Measurements from ENCODE around the gene WASL.

WASL gene

GRCh38 chr7:123669485-123669884 is 79.3 kb downstream of the WASL start:
- DNase-seq (ENCODE audit: low read depth): no peak
- no peak for TF ChIP-seq CTCF (IDR thresholded peaks at IDR 0.05; ENCODE audit: low read depth, low read length, missing control alignments)
- no peak overlapping the region for H3K4me3 ChIP-seq (ENCODE audit: low read depth, low read length)
- in situ Hi-C loops (cut with HindIII; ENCODE audit: low sequenced_read_pairs): no loop called here

GRCh38 chr7:123666492-123666891 is 82.3 kb downstream of the WASL start:
- DNase-seq (ENCODE audit: low read depth): no peak
- TF ChIP-seq CTCF (IDR thresholded peaks at IDR 0.05; ENCODE audit: low read depth, low read length, missing control alignments): no peak
- no peak overlapping the region for H3K4me3 ChIP-seq (ENCODE audit: low read depth, low read length)
- in situ Hi-C loops (cut with HindIII; ENCODE audit: low sequenced_read_pairs): no loop called here

GRCh38 chr7:123665896-123666295 is 82.9 kb downstream of the WASL start:
- no peak for TF ChIP-seq CTCF (IDR thresholded peaks at IDR 0.05; ENCODE audit: low read depth, low read length, missing control alignments)
- H3K4me3 ChIP-seq (ENCODE audit: low read depth, low read length): no peak overlapping the region
- no peak for DNase-seq (ENCODE audit: low read depth)
- in situ Hi-C loops (cut with HindIII; ENCODE audit: low sequenced_read_pairs): no loop called here

GRCh38 chr7:123665157-123665556 is 83.6 kb downstream of the WASL start:
- no peak for DNase-seq (ENCODE audit: low read depth)
- H3K4me3 ChIP-seq (ENCODE audit: low read depth, low read length): no peak overlapping the region
- no peak for TF ChIP-seq CTCF (IDR thresholded peaks at IDR 0.05; ENCODE audit: low read depth, low read length, missing control alignments)
- in situ Hi-C loops (cut with HindIII; ENCODE audit: low sequenced_read_pairs): no loop called here

GRCh38 chr7:123663200-123663599 is 85.6 kb downstream of the WASL start:
- no peak for TF ChIP-seq CTCF (IDR thresholded peaks at IDR 0.05; ENCODE audit: low read depth, low read length, missing control alignments)
- H3K4me3 ChIP-seq (ENCODE audit: low read depth, low read length): no peak overlapping the region
- DNase-seq (ENCODE audit: low read depth): no peak
- in situ Hi-C loops (cut with HindIII; ENCODE audit: low sequenced_read_pairs): no loop called here

- no peak for TF ChIP-seq CTCF (IDR thresholded peaks at IDR 0.05; ENCODE audit: low read depth, low read length, missing control alignments)
- no peak for DNase-seq (ENCODE audit: low read depth)
- in situ Hi-C loops (cut with HindIII; ENCODE audit: low sequenced_read_pairs): no loop called here
- H3K4me3 ChIP-seq (ENCODE audit: low read depth, low read length): no peak overlapping the region
Observed at GRCh38 chr7:123662755-123663154, 86.0 kb downstream of the WASL start.

GRCh38 chr7:123662293-123662692 is 86.5 kb downstream of the WASL start:
- in situ Hi-C loops (cut with HindIII; ENCODE audit: low sequenced_read_pairs): no loop called here
- no peak for TF ChIP-seq CTCF (IDR thresholded peaks at IDR 0.05; ENCODE audit: low read depth, low read length, missing control alignments)
- DNase-seq (ENCODE audit: low read depth): no peak
- no peak overlapping the region for H3K4me3 ChIP-seq (ENCODE audit: low read depth, low read length)
